Activated CD8-positive, alpha-beta memory T cell treated with anti-CD3 and anti-CD28 coated beads, Interleukin-2, amount 50 U/mL, for 24 hours (primary cell): Measurements from ENCODE around the gene MYO16.

Experiments used
- DNase-seq: peaks from one replicate; pipeline ENCODE4 v3.0.0-alpha.2; 2020; ENCODE audit errors: extremely low read depth

MYO16 gene

GRCh38 chr13:108933061-108933460, 303.6 kb downstream of the MYO16 start:
- no peak for DNase-seq

GRCh38 chr13:108938155-108938554, 308.7 kb downstream of the MYO16 start:
- no peak for DNase-seq

GRCh38 chr13:108940121-108940520, 310.7 kb downstream of the MYO16 start:
- no peak for DNase-seq

GRCh38 chr13:108943842-108944241, 314.4 kb downstream of the MYO16 start:
- no peak for DNase-seq

GRCh38 chr13:108944760-108945159, 315.3 kb downstream of the MYO16 start:
- DNase-seq = no peak

GRCh38 chr13:108947551-108948030, 318.2 kb downstream of the MYO16 start:
- no peak for DNase-seq

GRCh38 chr13:108948251-108948671, 318.9 kb downstream of the MYO16 start:
- no peak for DNase-seq

- DNase-seq = no peak
Observed at GRCh38 chr13:108950333-108951010, 321.1 kb downstream of the MYO16 start.

- no peak for DNase-seq
Observed at GRCh38 chr13:108955741-108956140, 326.3 kb downstream of the MYO16 start.

- DNase-seq = no peak
Observed at GRCh38 chr13:108957369-108958012, 328.1 kb downstream of the MYO16 start.

- no peak for DNase-seq
Observed at GRCh38 chr13:108958013-108958376, 328.6 kb downstream of the MYO16 start.

- DNase-seq = no peak
Observed at GRCh38 chr13:108959234-108959633, 329.8 kb downstream of the MYO16 start.

- no peak for DNase-seq
Observed at GRCh38 chr13:108960006-108960405, 330.6 kb downstream of the MYO16 start.

GRCh38 chr13:108961542-108962125, 332.2 kb downstream of the MYO16 start:
- no peak for DNase-seq

GRCh38 chr13:108962654-108963053, 333.2 kb downstream of the MYO16 start:
- DNase-seq = no peak

- no peak for DNase-seq
Observed at GRCh38 chr13:108963276-108963810, 333.9 kb downstream of the MYO16 start.

GRCh38 chr13:108963846-108964600, 334.6 kb downstream of the MYO16 start:
- no peak for DNase-seq

GRCh38 chr13:108964606-108965005, 335.2 kb downstream of the MYO16 start:
- DNase-seq = no peak

- no peak for DNase-seq
Observed at GRCh38 chr13:108967371-108967770, 338.0 kb downstream of the MYO16 start.

GRCh38 chr13:108968566-108968965, 339.2 kb downstream of the MYO16 start:
- DNase-seq = no peak

- DNase-seq = no peak
Observed at GRCh38 chr13:108974686-108975085, 345.3 kb downstream of the MYO16 start.

GRCh38 chr13:108980237-108980636, 350.8 kb downstream of the MYO16 start:
- DNase-seq = no peak
